Jurkat, Clone E6-1 (cell line): ENCODE results near the gene ACP5.
"Not testable (repeated sequence)": the region's sequence is repeated elsewhere in the genome, so short reads cannot be mapped to it uniquely, and the experiment has no call there.

Experiments
- DNase-seq: peaks from one replicate; pipeline ENCODE4 v3.0.0-alpha.2; 2011; ENCODE audit warnings: low read depth, low spot score
- H3K4me3 ChIP-seq: 2 replicates; pipeline ENCODE4 v1.5.1; 2011; ENCODE audit warnings: mild to moderate bottlenecking, low read length, control low read depth, moderate library complexity

The ACP5 gene

GRCh38 chr19:11586331-11586730 is 8.9 kb upstream of the ACP5 start:
- DNase-seq: no peak
- no peak overlapping the region for H3K4me3 ChIP-seq

GRCh38 chr19:11581740-11582139 is 4.3 kb upstream of the ACP5 start:
- no peak overlapping the region for H3K4me3 ChIP-seq
- peak; percentile 47 for DNase-seq

DNA sequence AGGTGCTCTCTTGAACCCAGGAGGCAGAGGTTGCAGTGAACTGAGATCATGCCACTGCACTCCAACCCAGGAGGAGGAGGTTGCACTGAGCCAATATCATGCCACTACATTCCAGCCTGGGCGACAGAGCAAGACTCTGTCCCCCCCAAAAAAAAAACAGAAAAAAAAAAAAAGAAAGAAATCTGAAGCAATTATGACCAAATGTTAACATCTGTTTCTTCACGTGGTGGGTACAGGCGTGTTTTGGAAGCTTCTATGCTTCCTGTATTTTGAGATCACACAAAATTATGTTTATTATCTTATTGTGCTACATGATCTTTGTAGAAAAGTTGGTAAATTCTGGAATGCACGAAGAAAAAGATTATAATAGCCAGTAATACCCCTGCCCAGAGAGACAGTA is 2.7 kb upstream of the ACP5 start:
- no peak overlapping the region for H3K4me3 ChIP-seq
- DNase-seq: no peak

GRCh38 chr19:11578258-11579142 is 1.1 kb upstream of the ACP5 start:
- no peak overlapping the region for H3K4me3 ChIP-seq
- DNase-seq: no peak

GRCh38 chr19:11576227-11576626 is 1.2 kb downstream of the ACP5 start:
- no peak for DNase-seq

DNA sequence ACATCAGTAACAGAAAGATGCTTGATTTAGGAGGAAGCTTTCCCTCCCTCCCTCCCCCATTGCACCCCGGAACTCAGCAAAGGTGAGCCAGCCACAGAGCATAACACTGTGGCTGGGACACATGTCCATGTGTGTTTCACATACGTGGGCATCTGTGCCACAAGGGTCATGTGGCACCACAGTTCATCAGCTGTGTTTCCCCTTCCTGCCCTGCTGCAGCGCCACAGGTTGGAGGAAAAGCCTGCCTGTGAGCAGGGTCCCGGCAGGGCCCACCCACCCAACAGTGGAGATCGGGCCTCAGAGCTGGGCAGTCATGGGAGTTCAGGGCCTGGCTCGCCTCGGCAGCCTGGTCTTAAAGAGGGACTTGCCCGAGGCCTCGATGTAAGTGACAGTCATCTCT is 2.8 kb downstream of the ACP5 start:
- DNase-seq: no peak
- no peak overlapping the region for H3K4me3 ChIP-seq

More at GRCh38 chr19:11576227-11576626, 1.2 kb downstream of the ACP5 start:
- no peak overlapping the region for H3K4me3 ChIP-seq

GRCh38 chr19:11573763-11574162 is 3.7 kb downstream of the ACP5 start:
- H3K4me3 ChIP-seq, DNase-seq: not testable (repeated sequence)

DNA sequence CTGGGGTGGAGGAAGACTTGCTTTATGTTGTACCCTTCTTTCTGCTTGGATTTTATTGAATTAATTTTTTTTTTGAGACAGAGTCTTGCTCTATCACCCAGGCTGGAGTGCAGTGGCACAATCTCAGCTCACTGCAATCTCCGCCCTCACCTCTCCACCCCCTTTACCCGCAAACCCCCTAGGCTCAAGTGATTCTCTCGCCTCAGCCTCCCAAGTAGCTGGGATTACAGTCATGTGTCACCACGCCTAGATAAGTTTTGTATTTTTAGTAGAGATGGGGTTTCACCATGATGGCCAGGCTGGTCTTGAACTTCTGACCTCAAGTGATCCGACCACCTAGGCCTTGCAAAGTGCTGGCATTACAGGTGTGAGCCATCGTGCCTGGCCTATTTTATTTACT is 4.1 kb downstream of the ACP5 start:
- DNase-seq, H3K4me3 ChIP-seq: not testable (repeated sequence)

- peak; percentile 14 for DNase-seq
- H3K4me3 ChIP-seq: no peak overlapping the region
These were observed 7.4 kb downstream of the ACP5 start for GRCh38 chr19:11570039-11570462.

- no peak for DNase-seq
- H3K4me3 ChIP-seq: no peak overlapping the region
These were observed 11.3 kb downstream of the ACP5 start for GRCh38 chr19:11566164-11566563.

- not testable (repeated sequence) for DNase-seq, H3K4me3 ChIP-seq
These were observed 11.8 kb downstream of the ACP5 start for GRCh38 chr19:11565649-11565980.

GRCh38 chr19:11564082-11564807 is 13.2 kb downstream of the ACP5 start:
- DNase-seq, H3K4me3 ChIP-seq: not testable (repeated sequence)

DNA sequence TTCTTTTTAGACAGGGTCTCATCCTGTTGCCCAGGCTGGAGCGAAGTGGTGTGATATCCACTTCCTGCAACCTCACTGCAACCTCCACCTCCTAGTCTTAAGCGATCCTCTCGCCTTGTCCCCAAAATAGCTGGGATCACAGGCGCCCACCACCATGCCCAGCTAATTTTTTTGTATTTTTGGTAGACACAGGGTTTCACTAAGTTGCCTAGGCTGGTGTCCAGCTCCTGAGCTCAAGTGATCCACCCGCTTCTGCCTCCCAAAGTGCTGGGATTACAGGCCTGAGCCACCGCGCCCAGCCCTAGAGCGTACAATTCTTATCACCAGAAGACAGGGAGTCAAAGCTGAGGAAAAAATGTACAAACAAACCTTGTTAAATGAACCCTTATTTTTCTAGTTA is 13.9 kb downstream of the ACP5 start:
- H3K4me3 ChIP-seq: no peak overlapping the region
- DNase-seq: no peak

GRCh38 chr19:11560404-11561051 is 16.9 kb downstream of the ACP5 start:
- peak; percentile 88 for DNase-seq
- H3K4me3 ChIP-seq: no peak overlapping the region

GRCh38 chr19:11558881-11559828 is 18.3 kb downstream of the ACP5 start, which contains the start of gene ELOF1:
Gene ELOF1, minus strand, starts transcription at chr19:11559230. Its CDS starts 4,883 bp downstream, at chr19:11554347.
- peak within 1 kb of the TSS; percentile 97 for H3K4me3 ChIP-seq
- peak; percentile 97 for DNase-seq

GRCh38 chr19:11556634-11557420 is 20.6 kb downstream of the ACP5 start:
- no peak overlapping the region for H3K4me3 ChIP-seq
- no peak for DNase-seq

GRCh38 chr19:11555246-11555645 is 22.2 kb downstream of the ACP5 start:
- no peak overlapping the region for H3K4me3 ChIP-seq
- no peak for DNase-seq

GRCh38 chr19:11554160-11554559 is 23.3 kb downstream of the ACP5 start:
- no peak overlapping the region for H3K4me3 ChIP-seq
- no peak for DNase-seq
